ENCODE measurements around the gene RIC8B. TPM values are rescaled to one million over a fixed set of nuclear protein-coding genes. Genes with fewer than 3 reads are reported as not detected.

Gene RIC8B
- total RNA-seq, 1 experiment from 2014 or later, result 11.9 TPM

GRCh38 chr12:106801830-106802533, 27.5 kb downstream of the RIC8B start:
- DNase-seq (ENCODE audit: low read depth), result no peak

- no peak for DNase-seq (ENCODE audit: low read depth)
Observed at GRCh38 chr12:106804668-106805067, 30.2 kb downstream of the RIC8B start.

GRCh38 chr12:106814714-106815113, 40.2 kb downstream of the RIC8B start:
- no peak for DNase-seq (ENCODE audit: low read depth)

GRCh38 chr12:106815741-106816140, 41.3 kb downstream of the RIC8B start:
- DNase-seq (ENCODE audit: low read depth), result no peak

GRCh38 chr12:106816231-106816630, 41.7 kb downstream of the RIC8B start:
- no peak for DNase-seq (ENCODE audit: low read depth)

GRCh38 chr12:106819991-106820390, 45.5 kb downstream of the RIC8B start:
- no peak for DNase-seq (ENCODE audit: low read depth)

GRCh38 chr12:106831699-106832098, 57.2 kb downstream of the RIC8B start:
- DNase-seq (ENCODE audit: low read depth), result no peak

- DNase-seq (ENCODE audit: low read depth), result no peak
Observed at GRCh38 chr12:106837782-106838181, 63.3 kb downstream of the RIC8B start.

GRCh38 chr12:106839333-106839732, 64.9 kb downstream of the RIC8B start:
- no peak for DNase-seq (ENCODE audit: low read depth)

- DNase-seq (ENCODE audit: low read depth), result peak; percentile 15
Observed at GRCh38 chr12:106840243-106840642, 65.8 kb downstream of the RIC8B start.

- peak; percentile 47 for DNase-seq (ENCODE audit: low read depth)
Observed at GRCh38 chr12:106841510-106842302, 67.2 kb downstream of the RIC8B start.

GRCh38 chr12:106845902-106846301, 71.4 kb downstream of the RIC8B start:
- peak; percentile 1 for DNase-seq (ENCODE audit: low read depth)

GRCh38 chr12:106847861-106848260, 73.4 kb downstream of the RIC8B start:
- DNase-seq (ENCODE audit: low read depth), result no peak

GRCh38 chr12:106851306-106851705, 76.8 kb downstream of the RIC8B start:
- DNase-seq (ENCODE audit: low read depth), result no peak

GRCh38 chr12:106854723-106855122, 80.2 kb downstream of the RIC8B start:
- no peak for DNase-seq (ENCODE audit: low read depth)

GRCh38 chr12:106855221-106855758, 80.8 kb downstream of the RIC8B start:
- DNase-seq (ENCODE audit: low read depth), result no peak

- no peak for DNase-seq (ENCODE audit: low read depth)
Observed at GRCh38 chr12:106861984-106862916, 87.8 kb downstream of the RIC8B start.

- no peak for DNase-seq (ENCODE audit: low read depth)
Observed at GRCh38 chr12:106863189-106863588, 88.7 kb downstream of the RIC8B start.

- DNase-seq (ENCODE audit: low read depth), result no peak
Observed at GRCh38 chr12:106865683-106866082, 91.2 kb downstream of the RIC8B start.

GRCh38 chr12:106866426-106867080, 92.1 kb downstream of the RIC8B start:
- no peak for DNase-seq (ENCODE audit: low read depth)

- DNase-seq (ENCODE audit: low read depth), result no peak
Observed at GRCh38 chr12:106867651-106868050, 93.2 kb downstream of the RIC8B start.

Measured in RPMI7951 (cell line).